LNCaP clone FGC (cell line): ENCODE data around the gene KIAA1143.

Source experiments
- DNase-seq: peaks from one replicate; pipeline ENCODE4 v3.0.0-alpha.2; 2011; ENCODE audit warnings: low read depth
- H3K4me3 ChIP-seq: 2 replicates; pipeline ENCODE4 v1.5.1; 2011; ENCODE audit warnings: mild to moderate bottlenecking, low read depth, low read length, control low read depth
- CTCF ChIP-seq: IDR thresholded peaks from 2 replicates; pipeline ENCODE4 v1.5.1; 2012; ENCODE audit warnings: mild to moderate bottlenecking; ENCODE audit not compliant: control insufficient read depth, insufficient read depth; ENCODE audit errors: extremely low read depth

Gene KIAA1143

GRCh38 chr3:44761424-44762169 is at the start of gene KIAA1143, which contains the start of gene KIF15:
Gene KIAA1143 (minus strand): TSS chr3:44761619. CDS start chr3:44761602, 17 bp downstream.
Gene KIF15 (plus strand): TSS chr3:44761794. CDS start chr3:44761866, 72 bp downstream.
- TF ChIP-seq CTCF, result no peak
- peak; percentile 89 for DNase-seq
- H3K4me3 ChIP-seq, result peak within 1 kb of the TSS; percentile 97

GRCh38 chr3:44805960-44806359 is 44.5 kb upstream of the KIAA1143 start:
- DNase-seq, result no peak
- no peak for TF ChIP-seq CTCF
- H3K4me3 ChIP-seq, result no peak overlapping the region

DNA sequence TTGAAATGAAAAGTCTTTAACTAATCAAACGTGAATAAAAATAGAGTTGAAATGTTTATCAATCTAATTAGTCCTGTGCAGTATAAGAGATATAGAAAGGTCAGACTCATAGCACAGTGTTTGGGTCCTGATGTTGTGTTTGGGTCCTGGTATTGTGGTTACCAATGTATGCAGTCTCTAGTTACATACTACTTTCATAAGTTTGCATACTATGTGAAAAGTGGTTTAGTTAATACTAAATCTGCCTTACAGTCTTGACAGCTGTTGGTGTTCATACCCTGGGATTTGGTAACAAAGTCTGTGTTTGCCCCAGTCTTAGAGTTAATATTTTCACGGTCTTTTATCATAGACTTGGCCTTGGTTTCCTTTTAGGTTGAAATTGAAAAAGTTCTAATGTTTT is 41.9 kb upstream of the KIAA1143 start:
- DNase-seq, result no peak
- H3K4me3 ChIP-seq, result no peak overlapping the region
- no peak for TF ChIP-seq CTCF

DNA sequence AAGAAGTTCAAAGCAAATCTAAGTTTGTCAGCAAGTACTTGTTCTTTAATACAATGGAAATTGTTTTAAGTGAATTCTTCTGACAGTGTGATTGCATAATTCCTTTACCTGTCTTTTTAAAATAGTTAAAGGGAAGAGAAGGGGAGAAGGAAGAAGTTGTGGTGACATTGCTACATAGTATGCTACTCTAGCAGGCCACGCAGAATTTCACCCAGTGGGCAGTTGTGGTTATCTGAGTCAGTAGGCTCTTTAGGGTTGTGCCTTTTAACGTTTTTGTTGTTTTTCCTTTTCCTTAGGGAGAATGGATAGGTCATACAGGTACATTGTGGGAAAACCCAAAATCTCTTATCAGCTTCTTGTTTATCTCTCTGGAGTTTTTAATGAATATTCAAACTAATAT is 40.6 kb upstream of the KIAA1143 start:
- DNase-seq, result no peak
- TF ChIP-seq CTCF, result no peak

DNA sequence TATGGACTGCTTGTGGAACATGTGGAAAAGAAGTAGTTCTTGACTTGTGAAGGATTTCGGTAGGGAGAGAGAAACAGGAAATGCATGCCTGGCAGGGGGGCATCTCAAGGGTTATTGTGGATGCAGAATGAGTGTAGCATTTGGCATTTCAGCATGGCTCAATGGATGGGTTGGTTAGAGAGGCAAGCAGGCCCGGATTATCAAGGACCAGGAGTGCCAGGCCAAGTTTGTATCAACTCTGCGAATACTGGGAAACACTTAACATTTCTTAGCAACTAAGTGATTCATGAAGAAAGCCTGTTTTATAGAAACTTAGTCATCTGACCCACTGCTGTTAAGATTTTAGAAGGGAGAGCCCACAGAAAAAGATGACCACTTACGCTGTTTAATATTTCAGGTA is 33.8 kb upstream of the KIAA1143 start:
- DNase-seq, result no peak
- TF ChIP-seq CTCF, result no peak
- H3K4me3 ChIP-seq, result no peak overlapping the region

More for the DNA sequence above, 40.6 kb upstream of the KIAA1143 start:
- no peak overlapping the region for H3K4me3 ChIP-seq

DNA sequence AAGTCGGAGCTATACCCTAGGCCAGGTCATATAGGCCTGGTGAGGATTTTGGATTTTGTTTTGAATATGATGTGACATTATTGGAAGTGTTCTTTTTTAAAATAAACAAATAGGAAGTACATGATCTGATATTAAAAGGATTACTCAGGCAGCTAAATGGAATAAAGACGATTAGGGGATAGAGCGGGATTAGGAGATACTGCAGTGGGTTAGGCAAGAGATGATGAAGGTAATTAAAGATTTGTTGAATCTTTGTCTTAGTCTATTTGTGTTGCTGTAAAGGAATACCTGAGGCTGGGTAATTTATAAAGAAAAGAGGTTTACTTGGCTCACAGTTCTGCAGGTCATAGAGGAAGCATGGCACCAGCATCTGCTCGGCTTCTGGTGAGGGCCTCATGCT is 21.5 kb upstream of the KIAA1143 start:
- TF ChIP-seq CTCF, result no peak
- no peak overlapping the region for H3K4me3 ChIP-seq
- no peak for DNase-seq

DNA sequence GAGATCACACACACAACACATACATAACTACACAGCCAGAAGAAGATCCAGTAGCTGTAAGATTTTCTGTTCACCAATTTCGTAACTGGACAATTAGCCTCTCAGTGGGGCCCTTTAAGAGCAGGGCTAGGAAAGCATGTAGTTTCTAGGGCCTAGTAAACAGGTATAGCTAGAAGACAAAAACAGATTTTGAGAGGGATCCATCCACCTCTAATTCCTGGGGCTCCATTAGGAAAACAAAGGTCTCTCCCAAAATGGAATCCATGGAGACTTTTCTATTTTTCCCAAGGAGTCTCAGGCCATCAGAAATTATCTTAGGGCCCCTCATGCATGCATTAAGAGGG is 10.7 kb upstream of the KIAA1143 start:
- no peak overlapping the region for H3K4me3 ChIP-seq
- no peak for DNase-seq
- no peak for TF ChIP-seq CTCF
